Esophagus muscularis mucosa (tissue), 4 donors: ENCODE data around the gene RHOBTB1.

Experiments used
- EP300 ChIP-seq: sonication (generic); formaldehyde crosslinking; IDR thresholded peaks from one replicate; pipeline ENCODE4 v1.6.1; 2017; ENCODE audit warnings: antibody characterized with exemption
- POLR2A ChIP-seq: fragments of 450-650 bp; IDR thresholded peaks from one replicate; pipeline ENCODE4 v1.6.1; 2017; ENCODE audit warnings: antibody characterized with exemption, moderate library complexity, mild to moderate bottlenecking, low read depth
- POLR2AphosphoS5 ChIP-seq, 2 donors: sonication (generic); formaldehyde crosslinking; IDR thresholded peaks; one replicate each; pipeline ENCODE4 v1.6.1; 2017; ENCODE audit warnings: antibody characterized with exemption in 2 of 2
- TF ChIP-seq, protein P1 (sequence below), 3 experiments: fragments of 200-600 bp in 2 of 3; fragments of 450-650 bp in 1 of 3; sonication (generic) in 2 of 3; IDR thresholded peaks; one replicate each; pipeline ENCODE4 v1.5.1; 2017 to 2019; ENCODE audit warnings: antibody characterized with exemption in 3 of 3, mild to moderate bottlenecking in 2 of 3, moderate library complexity in 1 of 3

DNA sequence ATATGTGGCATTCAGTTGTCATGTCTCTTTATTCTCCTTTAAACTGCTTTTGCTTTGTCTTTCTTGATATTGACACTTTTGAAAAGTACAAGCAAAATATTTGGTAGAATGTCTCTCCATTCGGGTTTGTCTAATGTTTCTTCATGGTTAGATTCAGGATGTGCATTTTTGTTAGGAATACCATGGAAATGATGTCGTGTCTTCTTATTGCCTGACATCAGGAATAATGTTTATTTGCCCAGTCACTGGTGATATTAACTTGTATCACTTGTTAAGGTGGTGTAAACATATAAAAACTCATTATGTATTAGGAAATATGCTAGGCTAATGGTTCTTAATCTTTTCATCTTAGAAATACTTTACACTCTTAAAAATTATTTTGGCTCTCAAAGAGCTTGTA is 122.3 kb downstream of the RHOBTB1 start:
- no peak for TF ChIP-seq POLR2A
- TF ChIP-seq, protein P1, sequence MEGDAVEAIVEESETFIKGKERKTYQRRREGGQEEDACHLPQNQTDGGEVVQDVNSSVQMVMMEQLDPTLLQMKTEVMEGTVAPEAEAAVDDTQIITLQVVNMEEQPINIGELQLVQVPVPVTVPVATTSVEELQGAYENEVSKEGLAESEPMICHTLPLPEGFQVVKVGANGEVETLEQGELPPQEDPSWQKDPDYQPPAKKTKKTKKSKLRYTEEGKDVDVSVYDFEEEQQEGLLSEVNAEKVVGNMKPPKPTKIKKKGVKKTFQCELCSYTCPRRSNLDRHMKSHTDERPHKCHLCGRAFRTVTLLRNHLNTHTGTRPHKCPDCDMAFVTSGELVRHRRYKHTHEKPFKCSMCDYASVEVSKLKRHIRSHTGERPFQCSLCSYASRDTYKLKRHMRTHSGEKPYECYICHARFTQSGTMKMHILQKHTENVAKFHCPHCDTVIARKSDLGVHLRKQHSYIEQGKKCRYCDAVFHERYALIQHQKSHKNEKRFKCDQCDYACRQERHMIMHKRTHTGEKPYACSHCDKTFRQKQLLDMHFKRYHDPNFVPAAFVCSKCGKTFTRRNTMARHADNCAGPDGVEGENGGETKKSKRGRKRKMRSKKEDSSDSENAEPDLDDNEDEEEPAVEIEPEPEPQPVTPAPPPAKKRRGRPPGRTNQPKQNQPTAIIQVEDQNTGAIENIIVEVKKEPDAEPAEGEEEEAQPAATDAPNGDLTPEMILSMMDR (IDR thresholded peaks at IDR 0.05) = no peak
- no peak for TF ChIP-seq POLR2AphosphoS5 (IDR thresholded peaks at IDR 0.05)
- TF ChIP-seq EP300 = no peak
